Measurements from ENCODE around the gene FEZ2. TPM values are rescaled to one million over a fixed set of nuclear protein-coding genes. Genes with fewer than 3 reads are reported as not detected.

The FEZ2 gene
- total and polyA plus RNA-seq, 2 of the 8 experiments (the other 6 are each of a cell fraction or from before 2014, with no cell fraction given), result 7.5 to 16.4 TPM

GRCh38 chr2:36559221-36559942, 38.6 kb downstream of the FEZ2 start (continued):
- no peak for TF ChIP-seq ATF3 (IDR thresholded peaks at IDR 0.05; ENCODE audit: insufficient read depth, low read depth, low read length)
- TF ChIP-seq CREB1 (IDR thresholded peaks at IDR 0.05), result no peak
- no peak for TF ChIP-seq ZNF274 (IDR thresholded peaks at IDR 0.05; ENCODE audit: borderline replicate concordance, extremely low read depth, low read length)
- no peak for TF ChIP-seq BRCA1 (IDR thresholded peaks at IDR 0.05; ENCODE audit: low read depth, low read length)
- no peak for TF ChIP-seq HDAC2 (IDR thresholded peaks at IDR 0.05; ENCODE audit: borderline replicate concordance in 1 of 2, low read depth in 2 of 2, low read length in 2 of 2)
- TF ChIP-seq SP4 (IDR thresholded peaks at IDR 0.05; ENCODE audit: low read length), result no peak
- TF ChIP-seq EP300 (IDR thresholded peaks at IDR 0.05; ENCODE audit: borderline replicate concordance in 1 of 2, low read depth in 2 of 2, low read length in 2 of 2), result no peak
- no peak for TF ChIP-seq TCF12 (IDR thresholded peaks at IDR 0.05; ENCODE audit: low read depth, low read length)
